ENCODE data around the gene WBP2.

GRCh38 chr17:75824050-75824552 lies 31.0 kb downstream of the WBP2 start:
- TF ChIP-seq RAD21 (IDR thresholded peaks at IDR 0.05 in 1 of 2, conservative IDR thresholded peaks at IDR 0.05 in 1 of 2; ENCODE audit: low read depth in 2 of 2, low read length in 2 of 2) (no peak), EGR1 (IDR thresholded peaks at IDR 0.05; ENCODE audit: borderline replicate concordance, low read depth, low read length) (no peak), TAF1 (IDR thresholded peaks at IDR 0.05; ENCODE audit: low read depth, low read length) (no peak), SP2 (IDR thresholded peaks at IDR 0.05; ENCODE audit: low read length) (no peak), SUZ12 (IDR thresholded peaks at IDR 0.05; ENCODE audit: low read length) (no peak), TBP (IDR thresholded peaks at IDR 0.05; ENCODE audit: low read depth, low read length) (no peak), EZH2 (IDR thresholded peaks at IDR 0.05; ENCODE audit: low read depth, low read length, severe bottlenecking) (no peak), POLR2A (IDR thresholded peaks at IDR 0.05; ENCODE audit: control extremely low read depth in 1 of 2, low read depth in 2 of 2, low read length in 2 of 2) (no peak)
- TF ChIP-seq, protein P1, sequence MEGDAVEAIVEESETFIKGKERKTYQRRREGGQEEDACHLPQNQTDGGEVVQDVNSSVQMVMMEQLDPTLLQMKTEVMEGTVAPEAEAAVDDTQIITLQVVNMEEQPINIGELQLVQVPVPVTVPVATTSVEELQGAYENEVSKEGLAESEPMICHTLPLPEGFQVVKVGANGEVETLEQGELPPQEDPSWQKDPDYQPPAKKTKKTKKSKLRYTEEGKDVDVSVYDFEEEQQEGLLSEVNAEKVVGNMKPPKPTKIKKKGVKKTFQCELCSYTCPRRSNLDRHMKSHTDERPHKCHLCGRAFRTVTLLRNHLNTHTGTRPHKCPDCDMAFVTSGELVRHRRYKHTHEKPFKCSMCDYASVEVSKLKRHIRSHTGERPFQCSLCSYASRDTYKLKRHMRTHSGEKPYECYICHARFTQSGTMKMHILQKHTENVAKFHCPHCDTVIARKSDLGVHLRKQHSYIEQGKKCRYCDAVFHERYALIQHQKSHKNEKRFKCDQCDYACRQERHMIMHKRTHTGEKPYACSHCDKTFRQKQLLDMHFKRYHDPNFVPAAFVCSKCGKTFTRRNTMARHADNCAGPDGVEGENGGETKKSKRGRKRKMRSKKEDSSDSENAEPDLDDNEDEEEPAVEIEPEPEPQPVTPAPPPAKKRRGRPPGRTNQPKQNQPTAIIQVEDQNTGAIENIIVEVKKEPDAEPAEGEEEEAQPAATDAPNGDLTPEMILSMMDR (IDR thresholded peaks at IDR 0.05; ENCODE audit: control extremely low read depth in 1 of 3, insufficient read depth in 1 of 3, low read depth in 1 of 3, low read length in 3 of 3): no peak
